ENCODE data around the gene RALGAPA2.

The RALGAPA2 gene

DNA sequence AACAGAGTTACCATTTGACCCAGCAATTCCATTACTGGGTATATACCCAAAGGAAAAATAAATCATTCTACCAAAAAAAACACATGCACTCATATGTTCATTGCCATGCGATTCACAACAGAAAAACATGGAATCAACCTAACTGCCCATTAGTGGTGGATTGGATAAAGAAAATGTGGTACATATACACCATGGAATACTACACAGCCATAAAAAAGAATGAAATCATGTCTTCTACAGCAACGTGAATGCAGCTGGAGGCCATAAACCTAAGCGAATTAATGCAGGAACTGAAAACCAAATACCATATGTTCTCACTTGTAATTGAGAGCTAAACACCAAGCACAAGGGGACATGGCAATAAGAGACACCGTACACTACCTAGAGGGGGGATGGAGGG lies 12.5 kb downstream of the RALGAPA2 start:
- TF ChIP-seq EZH2phosphoT487 (IDR thresholded peaks at IDR 0.05; ENCODE audit: borderline replicate concordance) = no peak
- TF ChIP-seq, protein P1, sequence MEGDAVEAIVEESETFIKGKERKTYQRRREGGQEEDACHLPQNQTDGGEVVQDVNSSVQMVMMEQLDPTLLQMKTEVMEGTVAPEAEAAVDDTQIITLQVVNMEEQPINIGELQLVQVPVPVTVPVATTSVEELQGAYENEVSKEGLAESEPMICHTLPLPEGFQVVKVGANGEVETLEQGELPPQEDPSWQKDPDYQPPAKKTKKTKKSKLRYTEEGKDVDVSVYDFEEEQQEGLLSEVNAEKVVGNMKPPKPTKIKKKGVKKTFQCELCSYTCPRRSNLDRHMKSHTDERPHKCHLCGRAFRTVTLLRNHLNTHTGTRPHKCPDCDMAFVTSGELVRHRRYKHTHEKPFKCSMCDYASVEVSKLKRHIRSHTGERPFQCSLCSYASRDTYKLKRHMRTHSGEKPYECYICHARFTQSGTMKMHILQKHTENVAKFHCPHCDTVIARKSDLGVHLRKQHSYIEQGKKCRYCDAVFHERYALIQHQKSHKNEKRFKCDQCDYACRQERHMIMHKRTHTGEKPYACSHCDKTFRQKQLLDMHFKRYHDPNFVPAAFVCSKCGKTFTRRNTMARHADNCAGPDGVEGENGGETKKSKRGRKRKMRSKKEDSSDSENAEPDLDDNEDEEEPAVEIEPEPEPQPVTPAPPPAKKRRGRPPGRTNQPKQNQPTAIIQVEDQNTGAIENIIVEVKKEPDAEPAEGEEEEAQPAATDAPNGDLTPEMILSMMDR (conservative IDR thresholded peaks at IDR 0.05; ENCODE audit: low read length) = no peak
- Histone ChIP-seq H3K9me2 (replicated peaks; ENCODE audit: low read depth, low read length) (no peaks in the 10 kb centered on the region), H3K36me3 (ENCODE audit: insufficient read depth, low read length) (no peaks in the 10 kb centered on the region), H2AFZ (ENCODE audit: low read length) (no peak overlapping the region), H3K79me2 (ENCODE audit: insufficient read depth, low read length) (peaks cover 25% of the 10 kb centered on the region; the same call in 1 of the 2 replicates), H3K4me1 (ENCODE audit: insufficient read depth, low read length, poor library complexity, severe bottlenecking) (peaks cover 4% of the 10 kb centered on the region), H3K4me3 (ENCODE audit: low read length, poor library complexity, severe bottlenecking) (no peak overlapping the region), H3F3A (ENCODE audit: low read depth) (no peaks in the 10 kb centered on the region), H3K9ac (ENCODE audit: low read depth, low read length, poor library complexity, severe bottlenecking) (no peak overlapping the region), H3K9me3 (ENCODE audit: insufficient read depth, low read depth, low read length) (no peaks in the 10 kb centered on the region), H3K4me2 (ENCODE audit: low read depth, low read length, poor library complexity, severe bottlenecking) (no peak overlapping the region), H3K27me3 (ENCODE audit: insufficient read depth, low read length, poor library complexity, severe bottlenecking) (no peaks in the 10 kb centered on the region), H4K20me1 (ENCODE audit: insufficient read depth, low read length, poor library complexity, severe bottlenecking) (peaks cover 3% of the 10 kb centered on the region)

GRCh38 chr20:20699144-20699543 lies 13.3 kb downstream of the RALGAPA2 start:
- Histone ChIP-seq H2AFZ (ENCODE audit: low read length) (no peak overlapping the region), H3K4me3 (ENCODE audit: low read length, poor library complexity, severe bottlenecking) (no peak overlapping the region), H3K4me2 (ENCODE audit: low read depth, low read length, poor library complexity, severe bottlenecking) (no peak overlapping the region), H3K4me1 (ENCODE audit: insufficient read depth, low read length, poor library complexity, severe bottlenecking) (peaks cover 4% of the 10 kb centered on the region), H3K9ac (ENCODE audit: low read depth, low read length, poor library complexity, severe bottlenecking) (no peak overlapping the region), H3K9me2 (replicated peaks; ENCODE audit: low read depth, low read length) (no peaks in the 10 kb centered on the region), H3K9me3 (ENCODE audit: insufficient read depth, low read depth, low read length) (no peaks in the 10 kb centered on the region), H3K27me3 (ENCODE audit: insufficient read depth, low read length, poor library complexity, severe bottlenecking) (no peaks in the 10 kb centered on the region), H3K79me2 (ENCODE audit: insufficient read depth, low read length) (peaks cover 28% of the 10 kb centered on the region; the same call in 1 of the 2 replicates), H3K36me3 (ENCODE audit: insufficient read depth, low read length) (no peaks in the 10 kb centered on the region), H3F3A (ENCODE audit: low read depth) (no peaks in the 10 kb centered on the region), H4K20me1 (ENCODE audit: insufficient read depth, low read length, poor library complexity, severe bottlenecking) (peaks cover 3% of the 10 kb centered on the region)
- TF ChIP-seq, protein P1 (conservative IDR thresholded peaks at IDR 0.05; ENCODE audit: low read length) = no peak
- no peak for TF ChIP-seq EZH2phosphoT487 (IDR thresholded peaks at IDR 0.05; ENCODE audit: borderline replicate concordance)

DNA sequence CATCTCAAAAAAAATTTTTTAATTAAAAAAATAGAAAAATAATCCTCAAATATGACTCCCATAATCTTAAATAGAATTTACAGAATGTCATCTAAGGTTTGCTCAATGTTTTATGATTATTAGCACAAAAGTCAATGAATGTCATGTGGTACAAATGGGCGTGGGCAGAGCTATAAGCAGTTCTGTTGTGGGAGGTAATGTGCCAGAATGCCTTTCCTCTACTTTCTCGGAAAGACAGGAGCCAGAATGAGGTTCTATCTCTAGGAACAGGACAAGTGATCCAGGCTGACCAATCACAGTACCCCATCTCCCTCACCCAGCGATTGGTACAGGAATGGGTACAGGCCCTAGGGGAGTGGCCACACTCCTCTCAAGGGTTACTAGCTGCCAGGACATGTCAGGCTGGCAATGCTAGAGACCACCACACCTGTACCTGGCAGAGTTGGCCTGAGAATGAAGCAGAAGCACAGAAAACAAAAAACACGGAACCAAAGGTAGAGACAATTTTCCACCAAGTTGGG lies 15.1 kb downstream of the RALGAPA2 start:
- no peak overlapping the region for H3K4me2 ChIP-seq (ENCODE audit: low read depth, low read length, poor library complexity, severe bottlenecking)
- no peak overlapping the region for H2AFZ ChIP-seq (ENCODE audit: low read length)
- H3K9me2 ChIP-seq (replicated peaks; ENCODE audit: low read depth, low read length) = no peaks in the 10 kb centered on the region
- no peak for TF ChIP-seq EZH2phosphoT487 (IDR thresholded peaks at IDR 0.05; ENCODE audit: borderline replicate concordance)
- TF ChIP-seq, protein P1 (conservative IDR thresholded peaks at IDR 0.05; ENCODE audit: low read length) = no peak
- H3K4me3 ChIP-seq (ENCODE audit: low read length, poor library complexity, severe bottlenecking) = no peak overlapping the region
- no peaks in the 10 kb centered on the region for H3K36me3 ChIP-seq (ENCODE audit: insufficient read depth, low read length)
- H3F3A ChIP-seq (ENCODE audit: low read depth) = no peaks in the 10 kb centered on the region
- no peaks in the 10 kb centered on the region for H3K9me3 ChIP-seq (ENCODE audit: insufficient read depth, low read depth, low read length)
- no peak overlapping the region for H3K9ac ChIP-seq (ENCODE audit: low read depth, low read length, poor library complexity, severe bottlenecking)
- H3K27me3 ChIP-seq (ENCODE audit: insufficient read depth, low read length, poor library complexity, severe bottlenecking) = no peaks in the 10 kb centered on the region
- H3K4me1 ChIP-seq (ENCODE audit: insufficient read depth, low read length, poor library complexity, severe bottlenecking) = peaks cover 4% of the 10 kb centered on the region
- H3K79me2 ChIP-seq (ENCODE audit: insufficient read depth, low read length) = peaks cover 34% of the 10 kb centered on the region
- H4K20me1 ChIP-seq (ENCODE audit: insufficient read depth, low read length, poor library complexity, severe bottlenecking) = peaks cover 3% of the 10 kb centered on the region
